IgD-negative memory B cell (primary cell): ENCODE results near the gene HAP1. TPM values are rescaled to one million over a fixed set of nuclear protein-coding genes. Genes with fewer than 3 reads are reported as not detected.

Experiments used
- H3K27ac Mint-ChIP-seq, 3 donors: one replicate each; pipeline ENCODE4 v1.8.0; 2020 to 2022; ENCODE audit warnings: mild to moderate bottlenecking in 3 of 3, mixed read lengths in 3 of 3, moderate library complexity in 1 of 3
- H3K27me3 Mint-ChIP-seq: one replicate; pipeline ENCODE4 v1.8.0; 2021; ENCODE audit warnings: mixed read lengths
- H3K36me3 Mint-ChIP-seq: one replicate; pipeline ENCODE4 v1.8.0; 2020; ENCODE audit warnings: mild to moderate bottlenecking, mixed read lengths
- H3K4me1 Mint-ChIP-seq, 3 donors: one replicate each; pipeline ENCODE4 v1.8.0; 2020 to 2022; ENCODE audit warnings: mixed read lengths in 3 of 3, mild to moderate bottlenecking in 1 of 3
- H3K4me3 Mint-ChIP-seq, 4 donors: one replicate each; pipeline ENCODE4 v1.8.0; 2020 to 2022; ENCODE audit warnings: mild to moderate bottlenecking in 4 of 4, mixed read lengths in 4 of 4, moderate library complexity in 3 of 4
- H3K9me3 Mint-ChIP-seq, 3 donors: one replicate each; pipeline ENCODE4 v1.8.0; 2020 to 2021; ENCODE audit warnings: mixed read lengths in 3 of 3, mild to moderate bottlenecking in 1 of 3
- polyA plus RNA-seq: library from polyadenylated mRNA; unstranded; fragments of 300-500 nt; fragmentation: Illumina TruSeq; gene quantifications from one replicate; pipeline ENCODE4 v1.2.3, GENCODE V29; 2021

HAP1 gene
- polyA plus RNA-seq, 1 donor from 2014 or later = not detected

DNA sequence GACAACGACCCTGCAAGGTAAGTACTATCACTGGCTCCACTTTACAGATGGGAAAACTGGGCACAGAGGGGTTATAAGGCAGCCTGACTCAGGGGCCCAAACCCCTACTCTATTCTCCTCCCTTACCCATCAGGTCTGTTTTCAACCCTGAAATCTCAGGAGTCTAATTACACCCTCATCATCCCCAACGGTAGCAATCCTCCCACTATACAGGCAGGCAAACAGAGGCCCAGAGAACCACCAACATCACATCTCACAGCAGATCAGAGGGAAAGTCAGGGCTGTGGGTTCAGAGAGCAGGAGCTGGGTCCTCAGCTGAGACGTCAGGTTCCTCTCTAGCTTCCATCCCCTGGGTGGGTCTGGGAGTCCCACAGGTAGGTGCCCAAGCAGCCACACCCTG is 35.5 kb upstream of the HAP1 start:
- Mint-ChIP-seq H3K9me3 (no peaks in the 10 kb centered on the region), H3K27me3 (no peaks in the 10 kb centered on the region), H3K36me3 (peaks cover 6% of the 10 kb centered on the region), H3K27ac (peak overlapping the region in 2 of 3 donors; percentile 16 to 72), H3K4me3 (peak overlapping the region in 1 of 4 donors; percentile 77), H3K4me1 (peaks cover 5 to 11% (median 5%) of the 10 kb centered on the region in 3 donors)

GRCh38 chr17:41769346-41769862 is 35.0 kb upstream of the HAP1 start:
- H3K27me3 Mint-ChIP-seq = no peaks in the 10 kb centered on the region
- no peak overlapping the region for H3K27ac Mint-ChIP-seq
- H3K4me3 Mint-ChIP-seq = no peak overlapping the region
- H3K4me1 Mint-ChIP-seq = peaks cover 5 to 11% (median 5%) of the 10 kb centered on the region in 3 donors
- peaks cover 6% of the 10 kb centered on the region for H3K36me3 Mint-ChIP-seq
- no peaks in the 10 kb centered on the region for H3K9me3 Mint-ChIP-seq

GRCh38 chr17:41768682-41769288 is 34.3 kb upstream of the HAP1 start:
- Mint-ChIP-seq H3K9me3 (no peaks in the 10 kb centered on the region), H3K27ac (no peak overlapping the region), H3K4me1 (peaks cover 5 to 9% (median 5%) of the 10 kb centered on the region in 3 donors), H3K36me3 (peaks cover 6% of the 10 kb centered on the region), H3K27me3 (no peaks in the 10 kb centered on the region), H3K4me3 (no peak overlapping the region)

DNA sequence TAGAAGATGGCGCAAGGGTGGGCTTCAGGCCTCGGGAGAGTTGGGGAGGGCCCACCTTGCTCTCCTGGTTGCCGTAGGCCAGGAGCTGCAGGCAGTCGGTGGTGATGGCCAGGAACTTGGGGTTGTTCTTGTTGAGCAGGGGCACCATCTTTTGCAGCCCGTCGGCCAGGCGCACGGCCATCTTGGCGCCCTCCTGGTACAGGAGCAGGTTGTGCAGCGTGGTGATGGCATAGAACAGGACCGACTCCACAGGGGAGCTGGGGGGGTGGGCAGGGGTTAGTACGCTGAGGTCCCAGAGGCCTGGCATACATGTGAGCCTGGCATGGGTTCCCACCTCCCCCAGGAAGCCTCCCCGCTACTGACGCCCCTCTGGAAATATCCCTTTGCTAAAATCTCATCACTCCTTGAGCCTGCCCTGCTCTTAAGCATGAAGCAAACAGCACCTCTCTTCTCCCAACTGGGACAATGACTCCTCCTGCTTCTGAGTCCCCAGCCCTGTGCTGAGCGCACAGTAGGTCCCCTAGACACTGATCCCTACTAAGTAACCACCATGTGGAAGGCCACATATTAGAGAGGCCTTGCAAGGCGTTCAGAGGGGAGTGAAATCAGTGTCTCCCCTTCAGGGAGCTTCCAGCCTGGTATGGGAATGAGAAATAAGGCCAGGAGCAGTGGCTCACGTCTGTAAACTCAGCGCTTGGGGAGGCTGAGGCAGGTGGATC is 33.0 kb upstream of the HAP1 start:
- Mint-ChIP-seq H3K4me3 (no peak overlapping the region), H3K4me1 (peaks cover 5 to 12% (median 5%) of the 10 kb centered on the region in 3 donors), H3K9me3 (no peaks in the 10 kb centered on the region), H3K36me3 (peaks cover 6% of the 10 kb centered on the region), H3K27me3 (no peaks in the 10 kb centered on the region), H3K27ac (no peak overlapping the region)

GRCh38 chr17:41766135-41766534 is 31.7 kb upstream of the HAP1 start:
- Mint-ChIP-seq H3K27ac (no peak overlapping the region), H3K4me1 (peaks cover 0 to 23% (median 2%) of the 10 kb centered on the region in 3 donors), H3K4me3 (no peak overlapping the region), H3K9me3 (no peaks in the 10 kb centered on the region), H3K36me3 (peaks cover 6% of the 10 kb centered on the region), H3K27me3 (no peaks in the 10 kb centered on the region)

DNA sequence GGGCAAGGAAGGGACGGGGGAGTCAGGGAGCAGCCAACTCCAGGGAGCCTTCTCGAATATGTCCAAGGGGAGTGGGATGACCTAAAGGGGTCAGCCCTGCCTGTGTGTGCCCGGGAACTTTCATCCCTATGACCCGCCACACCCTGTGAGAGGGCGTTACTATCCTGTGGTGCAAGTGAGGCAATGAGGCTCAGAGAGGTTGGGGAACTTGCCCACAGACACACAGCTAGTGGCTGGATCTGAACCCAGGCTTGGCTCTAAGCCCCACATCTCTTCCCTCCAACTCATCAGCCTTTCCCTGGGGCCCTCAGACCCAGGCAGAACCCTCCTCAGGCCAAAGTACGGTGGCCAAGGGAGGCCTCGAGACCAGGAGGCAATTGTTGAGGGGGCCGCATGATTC is 28.9 kb upstream of the HAP1 start:
- Mint-ChIP-seq H3K36me3 (peaks cover 1% of the 10 kb centered on the region), H3K27ac (no peak overlapping the region)

DNA sequence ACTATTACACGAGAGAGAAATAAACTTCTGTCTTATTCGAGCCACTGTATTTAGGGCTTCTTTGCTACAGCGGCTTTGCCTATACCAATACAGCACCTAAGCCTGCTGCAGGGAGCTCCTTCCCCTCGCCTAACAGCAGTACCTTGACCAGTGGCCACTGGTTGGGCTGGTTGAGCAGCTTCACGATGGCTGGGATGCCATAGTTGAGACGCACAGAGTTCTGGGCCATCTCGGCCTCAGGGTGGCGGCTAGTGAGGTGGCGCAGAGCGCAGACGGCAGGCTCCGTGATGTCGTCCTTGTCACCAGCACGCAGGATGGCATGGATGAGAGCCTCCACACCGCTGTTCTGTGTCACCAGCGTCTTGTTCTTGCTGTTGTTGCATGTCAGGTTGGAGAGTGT is 28.4 kb upstream of the HAP1 start:
- Mint-ChIP-seq H3K4me3 (no peak overlapping the region), H3K27me3 (no peaks in the 10 kb centered on the region), H3K36me3 (peaks cover 1% of the 10 kb centered on the region), H3K27ac (no peak overlapping the region), H3K4me1 (peaks cover 0 to 23% (median 6%) of the 10 kb centered on the region in 3 donors), H3K9me3 (no peaks in the 10 kb centered on the region)

More for the DNA sequence above, 28.9 kb upstream of the HAP1 start:
- Mint-ChIP-seq H3K4me1 (peaks cover 0 to 23% (median 6%) of the 10 kb centered on the region in 3 donors), H3K27me3 (no peaks in the 10 kb centered on the region), H3K9me3 (no peaks in the 10 kb centered on the region), H3K4me3 (no peak overlapping the region)

- H3K27me3 Mint-ChIP-seq = no peaks in the 10 kb centered on the region
- H3K4me3 Mint-ChIP-seq = peak overlapping the region in 1 of 4 donors; percentile 55
- H3K27ac Mint-ChIP-seq = peak overlapping the region in 1 of 3 donors; percentile 19
- H3K4me1 Mint-ChIP-seq = peaks cover 0 to 20% (median 6%) of the 10 kb centered on the region in 3 donors
- H3K9me3 Mint-ChIP-seq = no peaks in the 10 kb centered on the region
- H3K36me3 Mint-ChIP-seq = peaks cover 1% of the 10 kb centered on the region
Measured at GRCh38 chr17:41762391-41762790, 27.9 kb upstream of the HAP1 start.

- Mint-ChIP-seq H3K36me3 (peaks cover 3% of the 10 kb centered on the region), H3K4me3 (peak overlapping the region in 1 of 4 donors; percentile 87), H3K9me3 (no peaks in the 10 kb centered on the region), H3K27me3 (no peaks in the 10 kb centered on the region), H3K27ac (no peak overlapping the region), H3K4me1 (peaks cover 0 to 20% (median 6%) of the 10 kb centered on the region in 3 donors)
Measured at GRCh38 chr17:41760878-41761277, 26.4 kb upstream of the HAP1 start.

DNA sequence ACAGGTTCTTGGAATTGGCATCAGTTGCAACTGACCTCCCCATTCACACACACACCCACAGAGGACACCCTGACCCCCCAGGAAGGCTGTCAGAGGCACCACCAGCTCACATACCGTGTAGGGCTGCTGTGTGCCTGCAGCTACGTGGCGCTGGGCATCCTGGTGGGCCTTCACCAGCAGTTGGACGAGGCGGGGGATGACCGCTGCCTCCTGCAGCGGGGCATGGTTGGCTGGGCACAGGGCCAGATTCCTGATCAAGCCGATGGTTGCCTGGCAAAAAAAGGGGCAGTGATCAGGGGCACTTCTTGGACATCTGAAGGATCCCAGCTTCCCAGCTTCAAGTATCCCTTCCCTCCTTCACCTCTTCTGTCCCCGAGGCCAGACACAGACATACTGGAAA is 24.2 kb upstream of the HAP1 start:
- Mint-ChIP-seq H3K36me3 (peaks cover 5% of the 10 kb centered on the region), H3K27me3 (no peaks in the 10 kb centered on the region), H3K27ac (no peak overlapping the region), H3K9me3 (no peaks in the 10 kb centered on the region), H3K4me1 (peaks cover 0 to 18% (median 6%) of the 10 kb centered on the region in 3 donors), H3K4me3 (no peak overlapping the region)

DNA sequence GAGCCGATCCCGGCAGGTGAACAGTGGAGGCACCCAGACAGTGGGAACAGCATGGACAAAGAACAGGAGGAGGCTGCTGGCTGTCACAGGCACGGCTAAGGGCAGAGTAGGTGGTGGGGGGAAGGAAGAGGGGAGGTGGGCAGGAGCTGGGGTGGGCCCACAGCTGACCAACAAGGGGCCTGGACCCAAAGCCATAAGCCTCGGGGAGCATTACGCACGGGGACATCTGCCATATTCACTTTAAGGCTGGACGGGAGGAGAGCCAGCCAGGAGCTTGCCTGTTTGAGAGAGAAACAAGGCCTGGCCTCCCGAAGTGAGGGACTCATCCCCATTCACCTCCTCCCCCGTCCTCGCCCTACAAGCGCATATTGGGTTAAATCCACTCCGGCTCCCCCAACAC is 19.6 kb upstream of the HAP1 start:
- H3K36me3 Mint-ChIP-seq = peaks cover 7% of the 10 kb centered on the region
- H3K27me3 Mint-ChIP-seq = no peaks in the 10 kb centered on the region
- H3K4me3 Mint-ChIP-seq = no peak overlapping the region
- H3K9me3 Mint-ChIP-seq = no peaks in the 10 kb centered on the region
- no peak overlapping the region for H3K27ac Mint-ChIP-seq
- H3K4me1 Mint-ChIP-seq = no peaks in the 10 kb centered on the region

DNA sequence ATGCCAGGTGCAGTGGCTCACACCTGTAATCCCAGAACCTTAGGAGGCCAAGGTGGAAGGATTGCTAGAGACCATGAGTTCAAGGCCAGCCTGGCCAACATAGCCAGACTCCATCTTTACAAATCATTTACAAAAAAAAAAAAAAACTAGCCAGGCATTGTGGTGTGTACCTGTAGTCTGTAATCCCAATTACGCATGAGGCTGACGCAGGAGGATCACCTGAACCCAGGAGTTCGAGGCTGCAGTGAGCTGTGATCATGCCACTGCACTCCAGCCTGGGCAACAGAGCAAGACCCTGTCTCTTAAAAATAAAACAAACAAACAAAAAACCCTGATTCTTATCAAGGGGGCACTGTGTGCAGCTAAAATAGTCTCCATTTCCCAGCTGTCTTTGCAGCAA is 16.8 kb upstream of the HAP1 start:
- Mint-ChIP-seq H3K27ac (no peak overlapping the region), H3K4me3 (no peak overlapping the region), H3K36me3 (peaks cover 4% of the 10 kb centered on the region), H3K4me1 (no peaks in the 10 kb centered on the region), H3K9me3 (no peaks in the 10 kb centered on the region), H3K27me3 (peaks cover 4% of the 10 kb centered on the region)

- no peak overlapping the region for H3K27ac Mint-ChIP-seq
- H3K4me3 Mint-ChIP-seq = no peak overlapping the region
- peaks cover 5% of the 10 kb centered on the region for H3K27me3 Mint-ChIP-seq
- no peaks in the 10 kb centered on the region for H3K9me3 Mint-ChIP-seq
- H3K4me1 Mint-ChIP-seq = no peaks in the 10 kb centered on the region
- peaks cover 4% of the 10 kb centered on the region for H3K36me3 Mint-ChIP-seq
Measured at GRCh38 chr17:41750862-41751261, 16.4 kb upstream of the HAP1 start.

- no peak overlapping the region for H3K27ac Mint-ChIP-seq
- no peak overlapping the region for H3K4me3 Mint-ChIP-seq
- H3K9me3 Mint-ChIP-seq = no peaks in the 10 kb centered on the region
- H3K27me3 Mint-ChIP-seq = peaks cover 5% of the 10 kb centered on the region
- no peaks in the 10 kb centered on the region for H3K4me1 Mint-ChIP-seq
- H3K36me3 Mint-ChIP-seq = no peaks in the 10 kb centered on the region
Measured at GRCh38 chr17:41748275-41748674, 13.8 kb upstream of the HAP1 start.

DNA sequence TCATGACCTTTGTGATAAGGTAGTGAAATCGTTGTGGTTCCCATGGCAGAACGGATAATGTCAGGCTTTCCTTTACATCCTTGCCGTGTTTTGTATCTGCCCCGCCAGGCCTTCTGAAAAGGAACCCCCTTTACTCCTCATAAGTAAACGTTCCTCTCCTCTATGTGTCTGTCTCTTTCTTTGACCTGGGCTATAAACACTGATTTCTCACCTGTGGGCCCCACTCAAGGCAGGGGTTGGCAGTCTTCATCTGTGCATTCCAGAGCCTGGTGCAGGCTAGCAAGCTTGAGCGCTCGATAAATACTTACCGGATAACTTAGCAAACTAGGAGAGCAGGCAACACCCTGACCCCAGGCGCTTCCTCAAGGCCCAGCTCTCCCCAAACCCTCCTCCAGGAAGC is 7.3 kb upstream of the HAP1 start:
- Mint-ChIP-seq H3K27ac (no peak overlapping the region), H3K9me3 (no peaks in the 10 kb centered on the region), H3K4me3 (no peak overlapping the region), H3K36me3 (no peaks in the 10 kb centered on the region), H3K4me1 (peaks cover 0 to 7% (median 0%) of the 10 kb centered on the region in 3 donors), H3K27me3 (peaks cover 18% of the 10 kb centered on the region)

GRCh38 chr17:41740506-41740905 is 6.1 kb upstream of the HAP1 start:
- Mint-ChIP-seq H3K27me3 (peaks cover 21% of the 10 kb centered on the region), H3K4me1 (peaks cover 0 to 7% (median 0%) of the 10 kb centered on the region in 3 donors), H3K36me3 (no peaks in the 10 kb centered on the region), H3K4me3 (no peak overlapping the region), H3K9me3 (no peaks in the 10 kb centered on the region), H3K27ac (no peak overlapping the region)
